ENCODE results near the gene KLHL22.

Gene KLHL22

DNA sequence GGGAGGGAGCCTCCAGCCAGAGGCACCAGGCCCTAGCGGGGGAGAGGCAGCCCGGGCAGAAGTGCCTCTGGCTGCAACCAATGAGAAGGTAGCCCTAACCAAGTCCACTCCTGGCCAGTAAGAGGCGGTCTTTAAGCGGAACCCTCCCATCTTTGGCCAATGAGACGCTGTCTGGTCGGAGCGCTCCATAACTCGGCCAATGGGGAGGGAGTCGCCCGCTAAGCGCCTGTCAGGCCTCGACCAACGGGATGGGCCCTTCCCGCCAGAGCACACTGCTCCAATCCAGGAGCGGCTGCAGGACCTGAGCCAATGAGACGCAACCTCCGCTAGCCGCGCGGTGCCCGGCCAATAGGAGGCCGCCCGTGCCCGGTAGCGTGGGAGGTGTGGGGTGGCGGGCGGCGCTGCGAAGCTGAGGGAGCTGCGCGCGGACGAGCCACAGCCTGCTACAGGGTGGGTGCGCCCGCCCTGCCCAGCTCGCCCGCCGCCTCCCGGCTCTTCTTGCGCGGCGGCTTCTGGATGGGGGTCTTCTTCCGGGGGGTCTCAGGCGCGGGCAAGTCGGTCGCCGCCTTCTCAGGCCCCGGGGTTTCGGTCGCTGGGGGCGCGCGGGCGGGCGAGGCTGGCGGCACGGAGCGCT, 70.5 kb downstream of the KLHL22 start:
- TF ChIP-seq, protein P1, sequence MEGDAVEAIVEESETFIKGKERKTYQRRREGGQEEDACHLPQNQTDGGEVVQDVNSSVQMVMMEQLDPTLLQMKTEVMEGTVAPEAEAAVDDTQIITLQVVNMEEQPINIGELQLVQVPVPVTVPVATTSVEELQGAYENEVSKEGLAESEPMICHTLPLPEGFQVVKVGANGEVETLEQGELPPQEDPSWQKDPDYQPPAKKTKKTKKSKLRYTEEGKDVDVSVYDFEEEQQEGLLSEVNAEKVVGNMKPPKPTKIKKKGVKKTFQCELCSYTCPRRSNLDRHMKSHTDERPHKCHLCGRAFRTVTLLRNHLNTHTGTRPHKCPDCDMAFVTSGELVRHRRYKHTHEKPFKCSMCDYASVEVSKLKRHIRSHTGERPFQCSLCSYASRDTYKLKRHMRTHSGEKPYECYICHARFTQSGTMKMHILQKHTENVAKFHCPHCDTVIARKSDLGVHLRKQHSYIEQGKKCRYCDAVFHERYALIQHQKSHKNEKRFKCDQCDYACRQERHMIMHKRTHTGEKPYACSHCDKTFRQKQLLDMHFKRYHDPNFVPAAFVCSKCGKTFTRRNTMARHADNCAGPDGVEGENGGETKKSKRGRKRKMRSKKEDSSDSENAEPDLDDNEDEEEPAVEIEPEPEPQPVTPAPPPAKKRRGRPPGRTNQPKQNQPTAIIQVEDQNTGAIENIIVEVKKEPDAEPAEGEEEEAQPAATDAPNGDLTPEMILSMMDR (IDR thresholded peaks at IDR 0.05): no peak
- H3K4me3 ChIP-seq: peak overlapping the region; percentile 1
- H3K27ac ChIP-seq: peak overlapping the region; percentile 24 to 70
- DNase-seq (ENCODE audit: low spot score): no peak

DNA sequence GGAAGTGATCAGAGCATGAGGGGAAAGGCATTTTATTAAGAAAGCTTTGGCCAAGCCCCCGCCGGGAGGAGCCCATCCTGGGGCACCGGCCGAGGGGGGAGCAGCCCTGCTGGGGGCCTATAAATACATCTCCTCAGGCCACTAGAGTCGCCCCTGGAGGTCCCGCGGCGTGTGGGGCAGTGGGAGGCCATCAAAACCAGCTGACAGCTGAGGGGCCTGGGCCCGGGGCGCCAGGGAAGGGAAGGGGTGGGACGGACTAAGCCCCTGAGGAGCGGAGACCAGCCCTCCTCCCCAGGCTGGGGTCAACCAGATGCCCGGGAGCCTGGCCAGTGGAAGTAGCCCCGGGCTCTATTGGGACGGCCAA, 71.0 kb downstream of the KLHL22 start:
- Histone ChIP-seq H3K27ac (peak overlapping the region; percentile 24 to 70), H3K4me3 (peak overlapping the region; percentile 6)
- no peak for DNase-seq (ENCODE audit: low spot score)
- TF ChIP-seq, protein P1 (IDR thresholded peaks at IDR 0.05): no peak

- Histone ChIP-seq H3K27ac (peak overlapping the region; percentile 24 to 70), H3K4me3 (peak overlapping the region; percentile 6)
- TF ChIP-seq, protein P1 (IDR thresholded peaks at IDR 0.05): no peak
- DNase-seq (ENCODE audit: low spot score): no peak
Observed at GRCh38 chr22:20423906-20424551, 71.6 kb downstream of the KLHL22 start.

GRCh38 chr22:20423008-20423905, 72.3 kb downstream of the KLHL22 start:
- H3K4me3 ChIP-seq: no peak overlapping the region
- no peak for DNase-seq (ENCODE audit: low spot score)
- peak overlapping the region; percentile 24 to 70 for H3K27ac ChIP-seq
- TF ChIP-seq, protein P1 (IDR thresholded peaks at IDR 0.05): no peak

- TF ChIP-seq, protein P1 (IDR thresholded peaks at IDR 0.05): no peak
- H3K4me3 ChIP-seq: no peak overlapping the region
- DNase-seq (ENCODE audit: low spot score): no peak
- peak overlapping the region in 1 of 2 donors; percentile 70 for H3K27ac ChIP-seq
Observed at GRCh38 chr22:20422271-20423007, 73.2 kb downstream of the KLHL22 start.

GRCh38 chr22:20421507-20421874, 74.1 kb downstream of the KLHL22 start:
- DNase-seq (ENCODE audit: low spot score): no peak
- Histone ChIP-seq H3K4me3 (no peak overlapping the region), H3K27ac (no peak overlapping the region)
- TF ChIP-seq, protein P1 (IDR thresholded peaks at IDR 0.05): no peak

Measured in coronary artery (tissue), 2 donors.